ENCODE results near the gene RAB6B.

Gene RAB6B

DNA sequence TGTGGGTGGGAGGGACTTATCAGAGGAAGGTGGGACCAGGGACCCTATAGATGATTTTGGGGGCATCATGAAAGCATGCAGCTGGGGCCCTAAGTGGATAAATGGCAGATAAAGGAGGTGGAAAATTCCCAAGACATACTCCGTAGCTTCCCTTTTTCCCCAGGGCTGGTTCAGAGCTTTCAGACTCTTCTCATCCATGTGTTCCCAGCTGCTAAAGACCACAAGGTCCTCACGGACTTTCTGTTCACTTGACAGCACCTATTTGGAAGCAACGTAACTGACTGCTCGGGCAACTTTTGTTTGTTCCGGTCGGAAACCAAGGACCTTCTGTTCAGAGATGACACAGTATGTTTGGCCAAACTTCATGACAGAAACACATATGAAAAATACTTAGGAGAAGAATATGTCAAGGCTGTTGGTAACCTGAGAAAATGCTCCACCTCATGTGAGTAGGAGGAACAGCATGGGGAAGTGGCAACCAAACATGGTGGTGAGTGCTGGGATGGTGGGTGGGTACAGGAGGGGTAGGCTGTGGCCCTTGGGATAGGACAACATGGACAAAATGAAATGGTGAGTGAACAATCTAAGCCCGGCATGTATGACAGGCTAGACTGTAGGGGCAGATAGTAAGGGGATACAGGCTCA is 118.8 kb downstream of the RAB6B start:
- TF ChIP-seq ZFP3 (CRISPR knock-in tag; IDR thresholded peaks at IDR 0.05): no peak
- TF ChIP-seq SNAI2 (CRISPR knock-in tag; IDR thresholded peaks at IDR 0.05): no peak
- TF ChIP-seq CSDC2 (CRISPR knock-in tag; IDR thresholded peaks at IDR 0.05): no peak
- no peak for TF ChIP-seq ZNF565 (CRISPR knock-in tag; conservative IDR thresholded peaks at IDR 0.05; ENCODE audit: low read depth)
- TF ChIP-seq, protein P1, sequence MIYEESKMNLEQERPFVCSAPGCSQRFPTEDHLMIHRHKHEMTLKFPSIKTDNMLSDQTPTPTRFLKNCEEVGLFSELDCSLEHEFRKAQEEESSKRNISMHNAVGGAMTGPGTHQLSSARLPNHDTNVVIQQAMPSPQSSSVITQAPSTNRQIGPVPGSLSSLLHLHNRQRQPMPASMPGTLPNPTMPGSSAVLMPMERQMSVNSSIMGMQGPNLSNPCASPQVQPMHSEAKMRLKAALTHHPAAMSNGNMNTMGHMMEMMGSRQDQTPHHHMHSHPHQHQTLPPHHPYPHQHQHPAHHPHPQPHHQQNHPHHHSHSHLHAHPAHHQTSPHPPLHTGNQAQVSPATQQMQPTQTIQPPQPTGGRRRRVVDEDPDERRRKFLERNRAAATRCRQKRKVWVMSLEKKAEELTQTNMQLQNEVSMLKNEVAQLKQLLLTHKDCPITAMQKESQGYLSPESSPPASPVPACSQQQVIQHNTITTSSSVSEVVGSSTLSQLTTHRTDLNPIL (CRISPR knock-in tag; IDR thresholded peaks at IDR 0.05; ENCODE audit: low read depth): no peak
- no peak for TF ChIP-seq BACH2 (CRISPR knock-in tag; IDR thresholded peaks at IDR 0.05; ENCODE audit: borderline replicate concordance)
- TF ChIP-seq PPARA (CRISPR knock-in tag; IDR thresholded peaks at IDR 0.05; ENCODE audit: borderline replicate concordance): no peak
- no peak for TF ChIP-seq TOX (CRISPR knock-in tag; IDR thresholded peaks at IDR 0.05; ENCODE audit: borderline replicate concordance)
- no peak for TF ChIP-seq TCF4 (CRISPR knock-in tag; IDR thresholded peaks at IDR 0.05; ENCODE audit: borderline replicate concordance)
- ATAC-seq: no peak

DNA sequence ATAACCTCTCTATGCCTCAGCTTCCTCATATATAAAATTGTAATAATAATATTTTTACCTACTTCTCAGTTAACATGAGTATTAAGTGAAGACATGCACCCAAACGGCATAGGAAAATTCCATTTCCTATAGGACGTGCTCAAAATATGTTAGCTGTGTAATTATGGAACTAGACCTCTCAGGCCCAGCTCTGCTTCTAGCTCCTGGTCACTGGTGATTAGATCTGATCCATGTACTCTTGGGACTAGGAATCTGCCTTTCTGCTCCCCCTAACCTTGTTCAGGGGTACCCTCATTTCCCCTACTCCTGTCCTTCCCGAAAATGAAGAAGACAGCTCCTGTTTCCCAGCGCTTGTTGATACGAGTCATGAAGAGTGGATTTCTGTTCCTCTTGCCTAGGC is 119.8 kb downstream of the RAB6B start:
- TF ChIP-seq ZC3H10 (CRISPR knock-in tag; IDR thresholded peaks at IDR 0.05): no peak
- TF ChIP-seq RARB (CRISPR knock-in tag; IDR thresholded peaks at IDR 0.05): no peak
- TF ChIP-seq ESRRG (CRISPR knock-in tag; IDR thresholded peaks at IDR 0.05): no peak
- no peak for TF ChIP-seq TCF4 (CRISPR knock-in tag; IDR thresholded peaks at IDR 0.05; ENCODE audit: borderline replicate concordance)
- TF ChIP-seq, protein P1 (CRISPR knock-in tag; IDR thresholded peaks at IDR 0.05; ENCODE audit: low read depth): no peak
- no peak for TF ChIP-seq ZFP3 (CRISPR knock-in tag; IDR thresholded peaks at IDR 0.05)
- no peak for TF ChIP-seq ZNF8 (CRISPR knock-in tag; IDR thresholded peaks at IDR 0.05)
- no peak for TF ChIP-seq ISL1 (CRISPR knock-in tag; IDR thresholded peaks at IDR 0.05)
- no peak for ATAC-seq

DNA sequence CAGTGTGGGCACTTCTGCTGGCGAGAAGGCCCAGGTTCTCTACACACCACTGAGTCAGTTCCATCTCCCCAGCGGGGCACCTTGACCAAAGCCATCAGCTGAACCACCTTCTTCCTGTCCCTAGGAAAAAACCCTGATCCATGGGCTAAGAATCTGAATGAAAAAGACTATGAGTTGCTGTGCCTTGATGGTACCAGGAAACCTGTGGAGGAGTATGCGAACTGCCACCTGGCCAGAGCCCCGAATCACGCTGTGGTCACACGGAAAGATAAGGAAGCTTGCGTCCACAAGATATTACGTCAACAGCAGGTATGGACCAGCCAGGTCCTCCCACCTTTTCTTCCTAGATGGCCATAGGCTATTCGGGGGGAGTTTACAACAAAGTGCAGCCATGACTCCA is 120.4 kb downstream of the RAB6B start:
- TF ChIP-seq POU6F1 (CRISPR knock-in tag; IDR thresholded peaks at IDR 0.05; ENCODE audit: borderline replicate concordance, low read depth) (no peak), CSRNP3 (CRISPR knock-in tag; IDR thresholded peaks at IDR 0.05) (no peak), ARNTL (CRISPR knock-in tag; IDR thresholded peaks at IDR 0.05; ENCODE audit: borderline replicate concordance, low read depth) (no peak), TCF4 (CRISPR knock-in tag; IDR thresholded peaks at IDR 0.05; ENCODE audit: borderline replicate concordance) (no peak), TSHZ2 (CRISPR knock-in tag; IDR thresholded peaks at IDR 0.05) (no peak), GLIS3 (CRISPR knock-in tag; IDR thresholded peaks at IDR 0.05) (no peak), PATZ1 (CRISPR knock-in tag; IDR thresholded peaks at IDR 0.05; ENCODE audit: borderline replicate concordance) (no peak), ZC3H10 (CRISPR knock-in tag; IDR thresholded peaks at IDR 0.05) (no peak), ZNF8 (CRISPR knock-in tag; IDR thresholded peaks at IDR 0.05) (no peak), ESRRG (CRISPR knock-in tag; IDR thresholded peaks at IDR 0.05) (no peak), ISL1 (CRISPR knock-in tag; IDR thresholded peaks at IDR 0.05) (no peak), SNAI2 (CRISPR knock-in tag; IDR thresholded peaks at IDR 0.05) (no peak), ZNF70 (CRISPR knock-in tag; IDR thresholded peaks at IDR 0.05) (no peak), ZNF565 (CRISPR knock-in tag; conservative IDR thresholded peaks at IDR 0.05; ENCODE audit: low read depth) (no peak), CSDC2 (CRISPR knock-in tag; IDR thresholded peaks at IDR 0.05) (no peak), ZFP30 (CRISPR knock-in tag; IDR thresholded peaks at IDR 0.05) (no peak), PPARA (CRISPR knock-in tag; IDR thresholded peaks at IDR 0.05; ENCODE audit: borderline replicate concordance) (no peak)
- TF ChIP-seq, protein P1 (CRISPR knock-in tag; IDR thresholded peaks at IDR 0.05; ENCODE audit: low read depth): no peak
- ATAC-seq: no peak

Measured in SK-N-SH treated with all-trans-retinoic acid at 6 μM for 48 hours (cell line).